Erythroblast (primary cell): ENCODE data around the gene CNDP2.

Experiments used
- DNase-seq, 2 experiments: peaks; one replicate each; lab custom pipeline; 2025; lab: John Stamatoyannopoulos, UW
- GATA1 ChIP-seq: IDR thresholded peaks from 2 replicates; pipeline ENCODE4 v1.6.1; 2011; ENCODE audit warnings: low read depth, mild to moderate bottlenecking, control low read depth, low read length, moderate library complexity
- POLR2A ChIP-seq: IDR thresholded peaks from 2 replicates; pipeline ENCODE4 v1.6.1; 2011; ENCODE audit warnings: mild to moderate bottlenecking, low read length

CNDP2 gene

DNA sequence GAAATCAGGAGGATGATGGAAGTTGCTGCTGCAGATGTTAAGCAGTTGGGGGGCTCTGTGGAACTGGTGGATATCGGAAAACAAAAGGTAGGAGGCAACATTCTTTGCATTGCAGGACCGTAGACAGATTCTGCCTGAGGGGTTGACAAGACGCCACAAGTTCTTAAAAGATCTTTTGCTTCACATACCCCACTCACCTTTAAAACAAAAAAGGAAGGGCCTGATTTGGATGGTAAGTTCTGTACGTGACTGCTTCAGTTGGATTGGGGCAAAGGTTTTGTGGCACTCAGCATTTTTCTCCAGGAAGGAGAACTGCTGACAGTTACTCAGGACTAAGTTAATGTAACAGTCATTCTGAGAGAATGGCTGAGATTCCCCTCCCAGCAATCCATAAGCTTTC lies 5.2 kb downstream of the CNDP2 start:
- no peak for DNase-seq
- TF ChIP-seq POLR2A (no peak), GATA1 (no peak)

DNA sequence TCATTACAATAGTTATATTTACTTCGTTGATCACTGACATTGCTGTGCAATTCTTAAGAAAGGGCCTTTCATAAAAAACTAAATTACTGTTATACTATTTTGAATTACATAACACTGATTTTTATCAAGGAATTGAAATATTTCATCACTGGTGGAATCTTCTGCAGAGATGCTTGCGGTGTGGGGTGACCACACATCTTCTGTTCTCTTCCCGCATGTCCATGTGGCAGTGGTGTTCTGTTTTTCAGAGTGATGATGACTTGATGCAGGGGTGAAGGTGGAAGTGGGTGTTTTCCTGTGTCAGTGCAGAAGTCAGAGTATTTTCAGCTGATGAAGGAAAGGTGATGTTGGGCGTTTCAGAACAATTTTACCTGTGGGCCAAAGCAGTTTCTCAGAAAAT lies 7.0 kb downstream of the CNDP2 start:
- TF ChIP-seq POLR2A, result no peak
- TF ChIP-seq GATA1, result no peak
- DNase-seq, result no peak

DNA sequence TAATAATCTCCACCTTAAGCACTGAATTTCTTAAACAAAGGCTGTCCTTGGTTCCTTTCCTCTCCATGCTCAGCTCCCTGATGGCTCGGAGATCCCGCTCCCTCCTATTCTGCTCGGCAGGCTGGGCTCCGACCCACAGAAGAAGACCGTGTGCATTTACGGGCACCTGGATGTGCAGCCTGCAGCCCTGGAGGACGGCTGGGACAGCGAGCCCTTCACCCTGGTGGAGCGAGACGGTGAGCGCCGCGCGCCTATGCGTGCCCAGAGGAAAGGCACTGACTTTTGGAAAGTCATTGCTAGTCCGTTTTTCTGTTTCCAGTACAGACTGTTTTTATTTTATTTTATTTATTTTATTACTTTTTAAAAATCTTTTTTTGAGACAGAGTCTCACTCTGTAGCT lies 9.6 kb downstream of the CNDP2 start:
- TF ChIP-seq POLR2A (no peak), GATA1 (no peak)

DNA sequence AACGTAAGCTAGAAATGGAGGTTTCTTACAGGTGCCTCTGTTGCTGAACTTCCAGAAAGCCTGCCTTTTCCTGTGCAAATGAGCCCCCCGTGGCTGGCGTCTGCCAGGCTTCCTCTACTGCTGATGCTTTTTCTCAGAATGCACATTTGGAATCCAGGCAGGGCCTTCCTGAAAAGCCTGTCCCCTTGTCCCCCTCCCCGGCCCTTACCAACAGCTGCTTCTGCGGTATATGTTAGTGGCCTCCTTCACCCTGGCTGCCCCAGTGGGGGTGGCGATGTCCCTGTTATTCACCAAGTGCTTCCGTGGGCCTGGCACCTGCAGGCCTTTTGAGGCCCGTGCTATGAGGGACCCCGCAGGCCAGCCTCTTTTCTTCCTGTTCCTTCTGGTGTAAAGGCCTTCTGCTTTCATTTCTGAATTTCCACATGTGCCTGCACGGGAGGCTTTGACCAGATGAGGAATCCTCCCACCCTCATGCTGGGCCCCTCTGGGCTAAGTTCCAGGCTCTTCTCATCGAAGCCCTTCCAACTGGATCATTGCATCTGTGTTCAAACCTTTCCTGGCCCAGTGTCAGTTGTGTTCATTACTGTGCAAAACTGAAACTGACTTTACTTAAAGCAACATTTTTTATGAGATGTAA lies 10.4 kb downstream of the CNDP2 start:
- DNase-seq, result no peak
- no peak for TF ChIP-seq GATA1

More for the DNA sequence above, 9.6 kb downstream of the CNDP2 start:
- DNase-seq, result no peak

DNA sequence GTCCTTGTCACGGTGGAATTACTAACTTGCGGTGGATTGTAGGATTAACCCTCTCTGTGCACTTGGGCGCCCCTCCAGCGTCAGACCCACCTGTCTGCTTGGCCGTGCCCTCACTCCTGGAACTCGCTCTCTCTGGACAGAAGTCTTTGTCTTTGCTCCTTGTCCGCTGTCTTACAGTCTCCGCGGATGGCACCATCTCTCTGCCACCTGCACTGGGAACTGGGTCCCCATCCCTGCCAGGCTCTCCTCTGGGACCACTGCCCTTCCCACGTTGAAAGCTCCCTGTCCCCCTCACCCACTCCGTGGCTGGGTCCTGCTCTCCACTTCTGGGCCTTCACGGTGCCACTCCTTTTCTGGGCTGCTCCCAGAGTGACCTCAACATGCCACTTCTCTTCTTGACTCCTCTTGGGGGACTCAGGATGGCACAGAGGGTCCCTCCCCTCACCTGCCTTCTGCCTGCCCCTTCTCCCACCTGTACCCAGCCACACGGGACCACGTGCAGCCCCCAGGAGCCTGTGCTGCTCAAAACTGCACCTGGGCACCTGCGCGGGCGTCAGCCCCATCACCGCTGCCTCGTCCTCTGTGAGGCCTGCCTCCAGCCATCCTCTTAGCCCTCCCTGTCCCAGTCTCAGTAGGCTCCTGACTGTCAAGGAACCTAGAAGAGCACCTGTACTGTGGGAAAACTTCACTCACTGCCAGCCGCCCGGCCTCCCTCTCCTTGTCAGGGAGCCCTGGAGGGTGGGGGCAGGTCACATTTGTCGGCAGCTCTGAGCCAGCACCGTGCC lies 11.1 kb downstream of the CNDP2 start:
- DNase-seq, result no peak
- TF ChIP-seq GATA1, result no peak
- no peak for TF ChIP-seq POLR2A

DNA sequence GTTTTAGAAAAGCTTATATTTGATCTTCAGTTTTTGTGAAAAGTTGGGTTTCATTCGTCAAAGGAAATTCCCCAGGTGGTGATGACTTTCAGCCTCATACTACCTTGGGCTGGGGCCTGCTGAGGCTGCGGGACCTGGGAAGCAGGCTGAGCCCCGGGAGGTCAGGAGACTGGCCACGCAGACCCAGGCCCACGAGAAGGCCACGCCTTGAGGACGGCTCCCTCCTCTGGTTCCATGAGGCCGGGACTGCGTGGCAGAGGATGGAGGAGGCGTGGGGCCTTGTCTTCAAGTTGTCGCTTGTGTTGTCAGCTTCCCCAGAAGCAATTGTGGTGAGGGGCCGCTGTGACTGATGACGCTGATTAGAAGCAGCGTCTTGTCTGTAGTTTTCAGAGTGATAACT lies 11.8 kb downstream of the CNDP2 start:
- no peak for TF ChIP-seq POLR2A
- no peak for TF ChIP-seq GATA1
- no peak for DNase-seq

DNA sequence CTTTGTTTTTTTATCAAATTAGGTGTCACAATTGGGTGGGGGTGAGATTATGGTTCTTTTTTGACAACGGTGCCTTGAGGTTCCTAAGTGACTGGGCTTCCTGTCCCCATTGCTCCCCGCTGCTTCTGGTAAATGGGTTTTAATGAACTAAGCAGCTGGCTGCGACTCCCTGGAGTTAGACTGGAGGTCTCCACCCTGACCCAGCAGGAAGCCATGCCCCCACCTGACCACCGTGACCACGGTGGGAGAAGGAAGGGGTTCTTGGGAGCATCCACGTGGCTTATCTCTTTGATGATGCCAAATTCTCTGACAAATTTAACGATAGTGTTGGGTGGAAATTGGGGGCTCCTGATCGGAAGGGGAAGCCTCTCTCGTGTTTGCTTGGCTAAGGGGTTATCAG lies 12.2 kb downstream of the CNDP2 start:
- TF ChIP-seq POLR2A (no peak), GATA1 (no peak)
- no peak for DNase-seq

DNA sequence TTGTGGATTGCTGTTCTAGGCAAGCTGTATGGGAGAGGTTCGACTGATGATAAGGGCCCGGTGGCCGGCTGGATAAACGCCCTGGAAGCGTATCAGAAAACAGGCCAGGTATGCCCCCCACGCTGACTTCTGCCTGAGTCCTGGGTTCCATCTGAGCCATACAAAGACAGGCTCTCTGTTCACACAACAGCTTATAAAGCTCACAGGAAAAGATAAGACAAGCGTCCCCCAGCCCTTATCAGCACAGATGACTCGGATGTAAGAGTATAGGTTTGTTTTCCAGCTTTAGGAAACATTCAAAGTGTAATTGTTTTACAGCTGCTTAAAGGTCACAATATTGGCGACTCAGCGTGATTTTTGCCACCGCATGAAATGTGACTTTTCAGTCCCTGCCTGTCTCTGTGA lies 12.7 kb downstream of the CNDP2 start:
- TF ChIP-seq POLR2A, result no peak
- TF ChIP-seq GATA1, result no peak
- DNase-seq, result peak; percentile 23 to 51

DNA sequence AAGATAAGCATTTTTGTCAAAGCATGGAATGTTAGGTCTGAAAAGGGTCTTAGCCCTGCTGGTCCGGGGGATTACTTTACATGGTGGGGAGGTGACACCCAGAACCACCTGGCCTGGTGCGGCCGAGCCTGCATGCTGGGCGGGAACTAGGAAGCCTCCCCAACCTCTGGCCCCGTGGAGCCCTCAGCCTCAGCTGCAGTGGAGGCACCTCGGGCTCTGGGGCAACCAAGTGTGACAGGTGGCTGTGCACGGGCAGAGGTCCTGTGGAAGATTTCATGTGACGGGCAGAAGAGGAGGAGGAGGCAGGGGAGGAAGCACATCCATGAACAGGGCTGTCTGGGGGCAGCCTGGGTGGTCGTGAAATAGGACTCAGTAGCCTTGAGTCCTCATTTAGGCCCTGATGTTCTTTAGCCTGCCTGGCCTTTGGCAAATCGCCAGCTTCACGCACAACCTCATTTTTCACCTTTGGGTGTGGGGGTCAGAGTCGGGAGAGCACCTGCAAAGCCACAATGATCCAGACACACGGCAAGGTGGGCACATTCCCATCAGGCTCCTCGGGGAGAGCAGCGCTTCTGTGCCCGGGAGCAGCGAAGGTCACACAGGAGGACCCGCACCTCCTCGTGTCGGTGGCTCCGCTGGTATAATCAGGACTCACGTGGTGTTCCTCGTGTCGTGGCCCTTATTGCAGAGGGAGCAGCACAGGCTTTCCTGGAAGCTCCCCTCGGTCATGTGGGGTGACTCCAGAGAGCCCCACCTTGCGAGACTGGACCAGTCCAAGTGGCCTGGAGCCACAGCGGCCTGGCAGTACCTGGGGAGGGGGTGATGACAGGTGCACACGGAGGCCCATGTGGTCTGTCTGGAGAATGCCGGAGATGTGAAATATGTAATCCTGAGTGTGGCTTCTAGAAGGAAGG lies 13.9 kb downstream of the CNDP2 start:
- peak in 1 of 2 experiments; percentile 12 for DNase-seq
- TF ChIP-seq POLR2A, result no peak
- no peak for TF ChIP-seq GATA1

DNA sequence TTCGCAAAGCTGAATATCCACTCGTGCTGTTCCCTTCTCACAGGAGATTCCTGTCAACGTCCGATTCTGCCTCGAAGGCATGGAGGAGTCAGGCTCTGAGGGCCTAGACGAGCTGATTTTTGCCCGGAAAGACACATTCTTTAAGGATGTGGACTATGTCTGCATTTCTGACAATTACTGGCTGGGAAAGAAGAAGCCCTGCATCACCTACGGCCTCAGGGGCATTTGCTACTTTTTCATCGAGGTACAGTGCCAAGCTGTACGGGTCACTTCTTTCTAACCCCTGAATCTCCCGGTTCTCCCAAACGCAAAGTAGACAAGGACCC lies 14.6 kb downstream of the CNDP2 start:
- TF ChIP-seq GATA1 (no peak), POLR2A (no peak)
- DNase-seq, result no peak

DNA sequence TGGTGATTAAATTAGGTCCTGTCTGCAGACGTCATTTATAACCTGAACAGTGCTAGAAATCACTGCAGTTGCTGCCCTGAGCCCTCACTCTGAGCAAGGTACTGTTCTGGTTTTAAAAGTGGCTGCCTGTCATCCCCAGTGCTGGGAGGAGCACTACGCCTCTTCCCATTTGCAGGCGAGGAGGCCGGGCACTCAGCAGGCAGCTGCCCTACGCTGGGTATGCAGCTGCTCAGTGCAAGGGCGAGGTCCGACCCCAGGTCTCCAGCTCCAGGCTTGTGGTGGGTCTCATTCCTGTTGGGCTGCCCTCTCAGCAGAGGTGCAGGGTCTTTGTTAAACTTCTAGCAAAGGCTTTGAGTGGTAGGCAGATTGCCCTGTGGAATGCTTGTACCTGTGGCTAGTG lies 15.7 kb downstream of the CNDP2 start:
- DNase-seq, result no peak
- TF ChIP-seq POLR2A (no peak), GATA1 (no peak)

DNA sequence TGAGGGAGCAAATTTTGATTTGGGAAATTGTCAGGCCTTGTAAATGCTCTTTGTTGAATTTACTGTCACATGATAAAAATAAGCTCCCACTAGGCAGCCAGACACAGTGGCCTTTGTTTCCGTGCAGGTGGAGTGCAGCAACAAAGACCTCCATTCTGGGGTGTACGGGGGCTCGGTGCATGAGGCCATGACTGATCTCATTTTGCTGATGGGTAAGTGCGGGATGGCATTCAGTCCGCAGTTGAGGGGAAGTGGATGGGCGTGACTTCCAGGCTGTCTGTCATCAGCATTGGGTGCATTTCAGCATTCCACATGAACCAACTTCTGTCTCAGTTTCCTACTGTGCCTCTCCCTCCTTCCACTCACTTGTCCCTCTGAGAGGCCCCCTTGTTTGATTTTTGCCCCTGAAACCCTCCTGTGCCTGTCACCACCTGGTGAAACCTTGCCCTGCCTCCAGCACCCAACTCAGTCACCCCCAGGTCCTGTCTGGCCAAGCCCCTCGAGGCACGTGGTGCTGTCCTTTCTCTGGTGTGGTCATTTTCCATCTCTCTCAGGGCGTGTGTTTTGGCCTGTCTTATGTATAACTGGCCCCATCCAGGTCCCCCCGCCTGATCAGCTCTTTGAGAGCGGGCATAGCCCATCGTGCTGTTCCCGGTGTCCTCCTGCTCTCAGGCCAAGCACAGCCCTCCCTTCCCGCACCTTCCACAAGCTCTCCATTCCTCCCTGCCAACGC lies 16.3 kb downstream of the CNDP2 start:
- TF ChIP-seq GATA1 (no peak), POLR2A (no peak)
- DNase-seq, result no peak

DNA sequence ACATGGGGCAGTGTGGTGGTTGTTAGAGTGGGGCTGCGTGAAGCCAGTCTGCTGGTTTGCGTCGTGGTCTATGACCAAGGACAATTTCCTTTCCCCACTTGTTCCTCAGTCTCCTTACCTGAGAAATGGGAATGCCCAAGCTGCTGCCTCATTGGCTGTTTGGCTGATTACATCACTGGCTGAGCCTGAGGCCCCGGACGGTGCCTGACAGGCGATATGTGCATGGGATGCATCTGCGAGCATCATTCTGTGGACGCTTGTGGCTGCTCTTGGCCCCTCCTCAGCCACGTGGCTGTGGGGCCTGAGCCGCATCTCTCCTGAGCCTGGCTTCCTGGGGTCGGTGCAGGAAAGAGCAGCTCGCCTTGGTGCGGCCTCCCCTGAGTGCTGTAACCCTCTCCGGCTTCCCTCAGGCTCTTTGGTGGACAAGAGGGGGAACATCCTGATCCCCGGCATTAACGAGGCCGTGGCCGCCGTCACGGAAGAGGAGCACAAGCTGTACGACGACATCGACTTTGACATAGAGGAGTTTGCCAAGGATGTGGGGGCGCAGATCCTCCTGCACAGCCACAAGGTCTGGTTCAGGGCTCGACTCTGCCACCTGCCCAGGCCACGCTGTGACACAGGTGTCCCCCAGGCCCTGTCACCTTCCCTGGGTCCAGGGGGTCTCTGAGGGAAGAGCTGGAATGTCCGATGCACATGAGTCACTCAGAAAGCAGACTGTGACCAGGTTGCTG lies 17.2 kb downstream of the CNDP2 start:
- DNase-seq, result no peak
- TF ChIP-seq POLR2A (no peak), GATA1 (no peak)
